SKM-1 (cell line): Measurements from ENCODE around the gene KCNQ5.

Experiments
- DNase-seq: peaks from one replicate; lab custom pipeline; 2025; ENCODE audit not compliant: unreplicated experiment; lab: John Stamatoyannopoulos, UW

The KCNQ5 gene

GRCh38 chr6:72835749-72836148, 213.9 kb downstream of the KCNQ5 start:
- DNase-seq = no peak

DNA sequence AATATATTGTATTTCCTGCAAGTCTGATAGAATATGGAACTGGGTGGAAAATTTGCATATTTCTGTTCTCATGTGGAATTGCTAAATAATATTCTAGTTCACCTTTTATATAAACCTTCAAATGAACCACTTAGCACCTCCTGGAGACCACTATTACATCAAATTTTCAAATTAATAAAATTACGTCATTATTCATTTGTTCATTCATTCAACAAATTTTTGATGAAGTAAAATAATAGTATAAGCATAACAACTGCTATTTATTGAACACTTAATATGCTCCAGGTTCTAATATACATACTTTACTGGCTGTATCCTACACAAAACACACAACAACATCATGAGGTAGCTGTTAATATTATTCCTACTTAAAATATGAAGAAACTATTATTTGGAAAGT, 215.1 kb downstream of the KCNQ5 start:
- no peak for DNase-seq

GRCh38 chr6:72841195-72841594, 219.3 kb downstream of the KCNQ5 start:
- DNase-seq = no peak

GRCh38 chr6:72842140-72842539, 220.3 kb downstream of the KCNQ5 start:
- no peak for DNase-seq

DNA sequence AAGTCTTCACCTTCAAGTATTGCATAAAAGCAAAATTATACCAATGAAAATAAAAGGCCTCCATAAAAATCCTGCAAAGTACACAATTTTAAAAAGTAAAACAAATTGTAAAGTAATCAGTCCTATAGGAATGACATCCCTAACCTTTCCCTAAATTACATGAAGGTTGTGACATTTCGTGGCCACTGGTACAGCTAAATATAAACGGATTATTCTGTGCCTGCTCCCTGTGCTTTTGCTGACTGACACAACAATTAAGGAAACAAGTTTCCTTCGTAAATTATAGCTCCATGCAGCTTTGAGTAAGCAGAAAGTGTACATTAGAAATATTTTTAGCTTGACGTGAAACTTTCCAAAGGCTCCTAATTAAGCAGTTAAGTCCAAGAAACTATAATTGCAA, 222.8 kb downstream of the KCNQ5 start:
- DNase-seq = no peak

- no peak for DNase-seq
Measured at GRCh38 chr6:72849346-72849745, 227.5 kb downstream of the KCNQ5 start.

GRCh38 chr6:72850040-72850439, 228.2 kb downstream of the KCNQ5 start:
- DNase-seq = no peak

DNA sequence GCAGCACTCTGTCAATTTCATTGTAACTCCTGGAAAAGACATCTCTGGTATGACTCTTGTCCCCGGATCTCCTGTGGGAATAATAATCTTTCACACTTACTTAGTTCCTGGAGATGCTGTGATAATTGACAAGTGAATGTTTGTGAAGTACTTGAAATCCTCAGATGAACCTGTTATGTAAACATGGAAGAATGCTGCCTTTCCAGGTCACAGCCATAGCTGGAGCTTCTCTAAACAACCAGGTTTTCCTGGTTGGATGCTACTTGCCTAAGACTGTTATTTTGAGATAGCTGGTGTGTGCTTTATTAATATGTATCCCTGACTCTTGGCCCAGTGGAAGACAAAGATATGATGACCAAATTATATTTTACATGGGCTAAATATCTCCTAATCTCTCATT, 228.6 kb downstream of the KCNQ5 start:
- DNase-seq = no peak

- no peak for DNase-seq
Measured at GRCh38 chr6:72855471-72855870, 233.6 kb downstream of the KCNQ5 start.

DNA sequence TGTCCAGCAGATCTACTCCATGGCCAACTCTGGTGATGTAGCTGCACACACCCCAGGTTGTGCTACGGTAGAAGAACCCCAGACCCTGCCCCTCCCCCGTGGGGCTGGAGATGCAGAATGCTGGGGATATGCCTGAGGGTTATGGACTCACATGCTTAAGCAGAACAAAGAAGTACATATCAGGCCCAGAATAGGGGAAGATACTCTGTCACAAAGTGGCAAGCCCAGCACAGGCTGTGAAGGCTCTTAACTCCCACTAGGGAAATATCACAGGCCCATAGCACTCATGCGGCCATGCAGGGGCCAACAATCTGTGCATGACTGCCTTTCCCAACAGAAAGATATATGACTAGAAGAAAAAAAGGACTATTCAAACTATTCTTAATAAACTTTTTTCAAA, 234.9 kb downstream of the KCNQ5 start:
- DNase-seq = no peak

DNA sequence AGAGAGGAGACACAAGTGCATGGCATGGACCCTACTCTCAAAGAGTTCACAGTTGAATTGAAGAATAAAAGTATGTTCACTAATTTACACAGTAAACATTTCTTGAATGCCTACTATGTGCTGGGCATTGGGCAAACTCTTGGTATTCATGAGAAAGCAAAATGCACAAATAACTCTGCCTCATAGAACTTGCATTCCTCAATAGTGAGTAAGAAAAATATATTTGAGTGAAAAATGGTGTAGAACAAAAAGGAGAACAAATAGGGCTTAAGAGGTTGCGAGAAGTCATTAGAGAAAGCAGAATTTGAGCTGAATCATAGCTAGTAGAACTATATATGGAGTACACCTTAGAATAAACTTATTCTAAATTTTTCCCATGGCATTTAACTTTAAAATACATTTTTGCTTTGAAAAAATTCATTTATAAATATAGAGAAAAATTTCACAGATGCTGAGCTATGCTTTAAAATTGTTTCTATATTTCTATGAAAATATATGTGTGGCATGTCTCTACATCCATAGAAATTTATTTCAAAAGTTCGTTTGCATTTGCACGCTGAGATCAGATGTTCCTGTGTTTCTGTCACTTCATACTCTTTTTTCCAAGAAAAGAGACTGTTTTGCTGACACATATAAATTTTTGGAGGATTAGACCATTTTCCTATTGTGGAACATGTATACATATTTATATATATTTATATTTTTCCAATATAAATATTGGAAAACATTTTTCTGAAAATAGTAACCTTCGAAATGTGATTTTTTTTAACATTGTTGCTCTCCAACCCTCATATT, 236.1 kb downstream of the KCNQ5 start:
- no peak for DNase-seq

- no peak for DNase-seq
Measured at GRCh38 chr6:72861059-72861458, 239.2 kb downstream of the KCNQ5 start.

- DNase-seq = peak; percentile 7
Measured at GRCh38 chr6:72861935-72862432, 240.1 kb downstream of the KCNQ5 start.

- DNase-seq = no peak
Measured at GRCh38 chr6:72863131-72863530, 241.3 kb downstream of the KCNQ5 start.

GRCh38 chr6:72864236-72864635, 242.4 kb downstream of the KCNQ5 start:
- DNase-seq = no peak

DNA sequence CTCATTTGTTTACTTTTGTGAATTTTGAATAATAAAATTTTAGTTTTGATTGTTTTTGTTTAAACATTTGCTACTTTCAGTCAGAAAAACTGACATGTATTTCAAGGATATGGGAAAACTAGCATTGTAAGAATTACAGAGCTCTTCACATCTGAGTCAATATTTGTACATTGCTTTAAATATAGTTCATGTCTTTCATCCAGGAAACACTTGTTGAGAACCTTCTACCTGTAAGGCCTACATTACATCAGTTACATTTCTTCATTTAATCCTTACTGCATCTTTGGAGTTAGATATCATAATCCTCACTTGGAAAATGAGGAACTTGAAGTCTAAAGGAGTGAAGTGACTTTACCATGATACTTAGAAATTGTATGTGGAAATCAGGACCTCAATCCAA, 242.9 kb downstream of the KCNQ5 start:
- DNase-seq = no peak

DNA sequence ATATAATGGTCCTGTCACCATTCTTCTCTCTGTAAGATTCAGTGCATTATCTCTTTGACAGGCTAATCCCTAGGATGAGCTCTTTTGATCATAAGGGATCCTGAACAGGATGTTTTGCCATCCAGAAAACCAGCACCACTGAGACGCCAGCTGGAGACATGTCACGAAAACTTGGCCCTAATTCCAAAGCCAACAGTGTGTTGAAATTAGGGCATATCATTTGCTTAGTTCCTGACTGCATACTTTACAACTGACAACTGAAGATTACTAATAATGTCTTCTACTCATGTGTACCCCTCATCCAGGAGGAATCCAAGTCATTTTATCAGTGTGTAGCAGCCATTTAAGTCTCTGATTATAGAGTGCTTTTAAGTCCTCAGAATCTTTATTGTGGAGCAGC, 243.6 kb downstream of the KCNQ5 start:
- no peak for DNase-seq

- no peak for DNase-seq
Measured at GRCh38 chr6:72869621-72870020, 247.8 kb downstream of the KCNQ5 start.

DNA sequence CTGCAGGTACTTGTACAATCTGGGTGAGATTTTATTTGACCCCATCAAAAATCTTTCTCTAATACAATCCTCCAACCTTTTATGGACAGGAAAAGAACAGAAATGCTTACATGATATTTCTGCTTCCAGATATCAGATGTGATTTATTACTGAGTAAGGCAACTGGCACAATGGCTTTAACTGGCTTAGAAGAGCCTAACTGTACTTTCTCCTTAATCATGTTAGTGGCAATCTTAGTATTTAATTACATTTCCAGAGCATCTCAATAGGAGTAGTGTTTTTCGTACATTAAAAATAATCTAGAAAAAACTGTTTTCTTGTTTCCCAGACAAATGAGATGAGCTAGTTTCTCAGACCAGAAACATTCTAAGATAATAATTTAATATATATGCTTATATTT, 251.6 kb downstream of the KCNQ5 start:
- DNase-seq = no peak

- no peak for DNase-seq
Measured at GRCh38 chr6:72876256-72876655, 254.4 kb downstream of the KCNQ5 start.

DNA sequence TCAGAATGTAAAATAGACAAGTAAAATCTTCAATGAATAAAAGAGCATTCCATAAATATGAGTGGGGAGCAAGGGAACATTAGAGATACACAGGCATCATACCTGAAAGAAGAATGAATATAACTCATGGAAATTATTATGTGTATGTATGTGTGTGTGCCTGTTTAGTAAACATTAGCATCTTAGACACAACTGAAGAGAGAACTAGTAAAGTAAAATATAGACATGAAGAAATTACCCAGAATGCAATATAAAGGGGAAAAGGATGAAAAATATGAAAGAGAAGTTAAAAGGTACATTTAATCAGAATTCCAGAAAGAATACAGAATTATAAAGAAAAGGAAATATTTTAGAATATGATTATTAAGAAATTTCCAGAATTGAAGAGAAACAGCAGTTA, 264.3 kb downstream of the KCNQ5 start:
- no peak for DNase-seq

- no peak for DNase-seq
Measured at GRCh38 chr6:72890233-72890632, 268.4 kb downstream of the KCNQ5 start.

DNA sequence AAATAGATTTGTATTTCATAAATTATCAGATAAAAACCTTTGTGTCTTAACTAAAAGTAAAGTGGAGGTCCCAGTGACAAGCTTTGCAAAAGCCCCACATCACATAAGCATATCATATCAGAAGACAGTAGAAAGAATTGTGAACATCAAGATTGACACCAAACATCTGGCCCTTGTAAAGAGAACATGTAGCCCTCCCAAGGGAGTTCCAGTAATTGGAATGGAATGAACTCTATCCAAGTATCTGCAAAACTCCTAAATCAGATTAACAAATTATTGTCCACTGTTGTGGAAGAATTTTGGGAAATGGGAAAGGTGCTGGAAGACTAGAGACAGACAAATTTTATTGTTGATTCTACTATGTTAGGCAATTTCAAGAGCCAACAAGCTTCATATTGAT, 268.8 kb downstream of the KCNQ5 start:
- no peak for DNase-seq
